RWPE2 (cell line): ENCODE data around the gene SIT1.

Experiments used
- ATAC-seq: fragments of 200-7000 bp; cut with Tn5 transposase; 3 replicates; pipeline ENCODE4 v1.9.1; 2021; ENCODE audit warnings: low read depth
- DNase-seq: peaks from one replicate; pipeline ENCODE4 v3.0.0-alpha.2; 2020; ENCODE audit warnings: low spot score
- H3K27ac ChIP-seq: fragments of 450-650 bp; 2 replicates; pipeline ENCODE4 v1.5.1; 2017; ENCODE audit warnings: mild to moderate bottlenecking; ENCODE audit not compliant: poor library complexity, severe bottlenecking
- H3K27me3 ChIP-seq: fragments of 250-450 bp; sonication (Bioruptor Pico); 2 replicates; pipeline ENCODE4 v1.5.1; 2021; ENCODE audit warnings: mild to moderate bottlenecking, moderate library complexity; ENCODE audit not compliant: insufficient read depth, poor library complexity, severe bottlenecking
- H3K36me3 ChIP-seq: fragments of 250-450 bp; sonication (Bioruptor Pico); 2 replicates; pipeline ENCODE4 v1.5.1; 2020; ENCODE audit warnings: low read depth, mild to moderate bottlenecking, moderate library complexity
- H3K4me1 ChIP-seq: fragments of 250-450 bp; sonication (Bioruptor Pico); 2 replicates; pipeline ENCODE4 v1.5.1; 2021; ENCODE audit warnings: mild to moderate bottlenecking, moderate library complexity; ENCODE audit not compliant: insufficient read depth, poor library complexity, severe bottlenecking
- H3K4me3 ChIP-seq: fragments of 250-450 bp; sonication (Bioruptor Pico); 2 replicates; pipeline ENCODE4 v1.5.1; 2021; ENCODE audit warnings: mild to moderate bottlenecking, moderate library complexity; ENCODE audit not compliant: severe bottlenecking
- H3K9me3 ChIP-seq: fragments of 250-450 bp; sonication (Bioruptor Pico); 2 replicates; pipeline ENCODE4 v1.5.1; 2021; ENCODE audit warnings: mild to moderate bottlenecking, moderate library complexity; ENCODE audit not compliant: severe bottlenecking
- CTCF ChIP-seq: fragments of 450-650 bp; IDR thresholded peaks from one replicate; pipeline ENCODE4 v1.5.1; 2017; ENCODE audit warnings: mild to moderate bottlenecking, moderate library complexity; ENCODE audit not compliant: poor library complexity, severe bottlenecking

The SIT1 gene

DNA sequence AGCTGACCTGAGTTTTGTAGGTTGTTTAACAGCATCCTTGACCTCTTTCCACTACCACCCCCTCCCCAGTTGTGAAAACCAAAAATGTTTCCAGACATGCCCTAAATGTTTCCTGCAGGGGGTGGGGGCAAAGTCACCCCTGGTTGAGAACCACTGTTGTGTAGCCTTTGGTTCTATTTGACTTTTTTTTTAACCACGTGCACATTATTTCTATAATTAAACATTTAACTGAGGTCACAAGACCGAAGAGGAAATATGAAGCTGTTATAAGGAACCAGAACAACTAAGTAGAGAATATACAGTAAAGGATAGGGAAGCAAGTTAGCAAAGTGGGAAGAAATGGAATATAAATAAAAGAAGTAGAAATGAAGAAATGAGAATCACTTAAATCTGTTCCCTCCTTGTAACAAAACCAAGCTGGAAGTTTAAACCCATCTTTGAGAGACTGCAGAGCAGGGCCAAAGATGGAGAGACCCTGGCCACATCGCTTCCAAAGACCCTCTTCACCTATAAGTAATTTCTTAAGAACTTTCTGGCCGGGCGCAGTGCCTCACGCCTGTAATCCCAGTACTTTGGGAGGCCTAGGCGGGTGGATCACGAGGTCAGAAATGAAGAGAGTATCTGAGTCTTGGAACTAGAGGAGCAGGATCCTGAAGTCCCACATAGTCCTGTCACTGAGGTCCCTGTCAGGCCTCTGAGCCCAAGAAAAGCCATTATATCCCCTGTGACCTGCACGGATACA lies 14.4 kb downstream of the SIT1 start:
- H3K4me3 ChIP-seq = no peak overlapping the region
- no peak for TF ChIP-seq CTCF
- no peaks in the 10 kb centered on the region for H3K4me1 ChIP-seq
- H3K9me3 ChIP-seq = no peaks in the 10 kb centered on the region
- H3K27me3 ChIP-seq = no peaks in the 10 kb centered on the region
- ATAC-seq (no peak), DNase-seq (no peak)
- no peak overlapping the region for H3K27ac ChIP-seq
- no peaks in the 10 kb centered on the region for H3K36me3 ChIP-seq

DNA sequence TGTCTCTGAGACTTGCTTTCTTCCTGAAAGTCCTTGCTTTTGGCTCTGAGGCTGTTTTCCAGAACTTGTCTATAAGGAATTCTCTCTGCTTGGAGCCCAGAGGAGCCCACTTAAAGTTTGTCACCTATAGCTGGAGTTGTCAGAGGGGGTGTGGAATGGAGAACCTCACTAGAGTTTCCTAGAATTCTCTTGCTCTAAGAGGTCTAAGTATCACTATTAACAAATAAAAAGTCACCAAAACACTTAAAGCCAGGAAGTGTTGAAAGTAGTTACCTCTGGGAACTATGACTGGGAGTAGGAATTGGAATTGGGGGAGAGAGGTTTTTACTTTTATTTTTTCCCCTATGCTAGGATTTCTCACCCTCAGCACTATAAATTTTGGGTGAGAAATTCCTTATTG lies 15.0 kb downstream of the SIT1 start:
- H3K9me3 ChIP-seq = no peaks in the 10 kb centered on the region
- H3K4me3 ChIP-seq = no peak overlapping the region
- H3K27ac ChIP-seq = no peak overlapping the region
- ATAC-seq = no peak
- H3K27me3 ChIP-seq = no peaks in the 10 kb centered on the region
- H3K36me3 ChIP-seq = no peaks in the 10 kb centered on the region
- no peak for TF ChIP-seq CTCF
- H3K4me1 ChIP-seq = no peaks in the 10 kb centered on the region
- no peak for DNase-seq

DNA sequence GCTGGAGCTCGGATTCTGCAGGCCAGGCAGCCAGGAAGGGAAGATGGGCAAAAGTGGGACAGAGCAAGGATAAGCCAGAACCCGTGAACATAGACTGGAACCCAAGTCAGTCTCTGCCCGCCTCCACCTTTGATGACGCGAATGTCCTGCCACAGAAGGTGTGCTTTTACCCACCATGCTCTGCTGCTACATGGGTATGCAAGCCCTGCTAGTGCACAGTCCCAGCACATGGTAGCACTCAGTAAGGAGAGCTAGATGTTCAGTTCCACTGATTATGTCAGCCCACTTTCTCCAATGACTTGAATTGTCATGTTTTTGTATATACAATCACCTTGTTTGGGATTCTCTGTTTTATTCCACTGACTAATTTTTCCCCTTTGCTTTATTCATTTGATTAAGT lies 21.1 kb downstream of the SIT1 start:
- Histone ChIP-seq H3K9me3 (no peaks in the 10 kb centered on the region), H3K4me3 (no peak overlapping the region), H3K27ac (no peak overlapping the region), H3K36me3 (no peaks in the 10 kb centered on the region), H3K27me3 (no peaks in the 10 kb centered on the region), H3K4me1 (no peaks in the 10 kb centered on the region)
- TF ChIP-seq CTCF = no peak
- DNase-seq (no peak), ATAC-seq (no peak)

DNA sequence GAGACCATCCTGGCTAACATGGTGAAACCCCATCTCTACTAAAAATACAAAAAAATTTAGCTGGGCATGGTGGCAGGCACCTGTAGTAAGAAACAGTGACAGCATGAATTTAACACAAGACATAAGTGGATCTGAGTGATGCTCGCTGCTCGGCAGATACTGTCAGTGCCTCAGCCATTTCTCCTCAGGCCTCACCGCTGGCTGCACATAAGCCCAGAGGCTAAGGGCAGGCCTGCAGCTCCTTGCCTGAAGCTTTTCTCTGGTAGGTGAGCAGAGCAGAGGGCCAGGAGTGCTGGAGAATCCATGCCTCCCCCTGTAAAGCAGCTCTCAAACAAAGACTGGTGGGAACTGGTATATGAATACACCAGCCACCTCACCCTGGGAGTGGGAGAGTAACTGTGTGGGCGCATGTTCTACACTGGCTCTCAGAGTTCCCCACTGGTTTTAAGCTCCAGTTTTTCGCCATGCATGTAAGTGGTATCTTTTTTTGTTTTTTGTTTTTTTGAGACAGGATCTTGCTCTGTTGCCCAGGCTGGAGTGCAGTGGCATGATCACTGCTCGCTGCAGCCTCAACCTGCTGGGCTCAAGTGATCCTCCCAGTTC lies 22.2 kb downstream of the SIT1 start:
- Histone ChIP-seq H3K4me3 (no peak overlapping the region), H3K27me3 (no peaks in the 10 kb centered on the region), H3K4me1 (no peaks in the 10 kb centered on the region), H3K36me3 (no peaks in the 10 kb centered on the region), H3K27ac (no peak overlapping the region), H3K9me3 (no peaks in the 10 kb centered on the region)
- no peak for DNase-seq
- TF ChIP-seq CTCF = no peak
- ATAC-seq = no peak

- Histone ChIP-seq H3K4me1 (no peaks in the 10 kb centered on the region), H3K27me3 (no peaks in the 10 kb centered on the region), H3K27ac (no peak overlapping the region), H3K9me3 (no peaks in the 10 kb centered on the region), H3K4me3 (no peak overlapping the region), H3K36me3 (no peaks in the 10 kb centered on the region)
- ATAC-seq (no peak), DNase-seq (no peak)
- no peak for TF ChIP-seq CTCF
These were observed 23.2 kb downstream of the SIT1 start for GRCh38 chr9:35627575-35627974.
